BJ (cell line): ENCODE data around the gene CCR8. TPM values are rescaled to one million over a fixed set of nuclear protein-coding genes. Genes with fewer than 3 reads are reported as not detected.

ENCODE experiments used
- CTCF ChIA-PET: fragments of 350-600 bp; formaldehyde crosslinking; extraction: SDS; loops from one replicate; lab custom pipeline; 2021; ENCODE audit warnings: antibody characterized with exemption, inconsistent platforms; lab: Yijun Ruan, JAX
- POLR2A ChIA-PET: fragments of 300-600 bp; sonication (Branson Sonifier 250); formaldehyde crosslinking; extraction: SDS; loops from one replicate; lab custom pipeline; 2021; ENCODE audit warnings: antibody characterized with exemption; lab: Charles Lee
- DNase-seq: peaks from one replicate; pipeline ENCODE4 v3.0.0-alpha.2; 2011; ENCODE audit warnings: low read depth
- H3K27me3 ChIP-seq: 2 replicates; pipeline ENCODE4 v1.6.0; 2011; ENCODE audit warnings: low read length; ENCODE audit not compliant: control insufficient read depth, insufficient read depth
- H3K36me3 ChIP-seq: 2 replicates; pipeline ENCODE4 v1.5.1; 2011; ENCODE audit warnings: low read length; ENCODE audit not compliant: control insufficient read depth, insufficient read depth
- H3K4me3 ChIP-seq: 2 replicates; pipeline ENCODE4 v1.5.1; 2011; ENCODE audit warnings: low read depth, mild to moderate bottlenecking, control low read depth, low read length
- CTCF ChIP-seq: IDR thresholded peaks from 2 replicates; pipeline ENCODE4 v1.5.1; 2011; ENCODE audit warnings: low read depth, mild to moderate bottlenecking, control low read depth, inconsistent platforms, low read length, moderate library complexity; ENCODE audit not compliant: insufficient read depth
- polyA minus RNA-seq: library from RNA; depleted of rRNA, polyadenylated mRNA; stranded (reverse); fragments of >200 nt; gene quantifications from 2 replicates; pipeline ENCODE4 v1.2.3, GENCODE V29; 2011; rRNA and poly(A)+ RNA removed
- polyA plus RNA-seq: library from polyadenylated mRNA; depleted of rRNA; stranded (reverse); fragments of >200 nt; gene quantifications from 2 replicates; pipeline ENCODE4 v1.2.3, GENCODE V29; 2011; rRNA removed

CCR8 gene
- not detected in 2 replicates for polyA plus RNA-seq
- polyA minus RNA-seq: not detected in 2 replicates

GRCh38 chr3:39329493-39329892 lies at the start of gene CCR8:
Gene CCR8, plus strand, starts transcription at chr3:39329709. Its CDS starts 2,623 bp downstream, at chr3:39332332.
- H3K4me3 ChIP-seq: no peak within 1 kb of the TSS
- no peak for DNase-seq
- ChIA-PET POLR2A (no interaction called here), CTCF (no interaction called here)
- no peak for TF ChIP-seq CTCF
- H3K27me3 ChIP-seq: no peaks in the 10 kb centered on the region; the same call in 1 of the 2 replicates
- no peaks in the 10 kb centered on the region for H3K36me3 ChIP-seq

- peaks cover 2% of the 10 kb centered on the region; the same call in 1 of the 2 replicates for H3K27me3 ChIP-seq
- DNase-seq: no peak
- ChIA-PET CTCF (interaction anchor here (0.8 to 10.4 kb wide), 11 partner anchors 8 to 154 kb away, joined by 3 to 62 read pairs (median 5); partner anchors contain the start of gene XIRP1), POLR2A (no interaction called here)
- TF ChIP-seq CTCF: no peak
- no peaks in the 10 kb centered on the region for H3K36me3 ChIP-seq
- no peak within 1 kb of the TSS for H3K4me3 ChIP-seq
These were observed 49.6 kb upstream of the CCR8 start, which contains the start of gene CX3CR1 for GRCh38 chr3:39279745-39280517. Gene CX3CR1, minus strand, starts transcription at chr3:39280036. Its CDS starts 13,527 bp downstream, at chr3:39266509.

GRCh38 chr3:39280571-39280970 lies 48.9 kb upstream of the CCR8 start:
- peaks cover 2% of the 10 kb centered on the region; the same call in 1 of the 2 replicates for H3K27me3 ChIP-seq
- ChIA-PET CTCF (interaction anchor here (0.8 to 10.4 kb wide), 7 partner anchors 7 to 155 kb away, joined by 3 to 62 read pairs (median 6); partner anchors contain the start of gene XIRP1), POLR2A (no interaction called here)
- no peak for DNase-seq
- no peaks in the 10 kb centered on the region for H3K36me3 ChIP-seq
- TF ChIP-seq CTCF: no peak
- no peak overlapping the region for H3K4me3 ChIP-seq

GRCh38 chr3:39281533-39281932 lies 48.0 kb upstream of the CCR8 start:
- H3K4me3 ChIP-seq: no peak overlapping the region
- TF ChIP-seq CTCF: no peak
- POLR2A ChIA-PET: no interaction called here
- CTCF ChIA-PET: interaction anchor here (2.0 to 2.5 kb wide), 2 partner anchors 11 to 156 kb away, joined by 11 to 16 read pairs; no protein-coding TSS in a partner anchor
- H3K27me3 ChIP-seq: peaks cover 2% of the 10 kb centered on the region; the same call in 1 of the 2 replicates
- no peaks in the 10 kb centered on the region for H3K36me3 ChIP-seq
- no peak for DNase-seq

- TF ChIP-seq CTCF: no peak
- DNase-seq: no peak
- no peak overlapping the region for H3K4me3 ChIP-seq
- POLR2A ChIA-PET: no interaction called here
- CTCF ChIA-PET: interaction anchor here (1.2 to 2.5 kb wide), 2 partner anchors 10 to 155 kb away, joined by 4 to 16 read pairs; no protein-coding TSS in a partner anchor
- H3K27me3 ChIP-seq: peaks cover under 1% of the 10 kb centered on the region; the same call in 1 of the 2 replicates
- no peaks in the 10 kb centered on the region for H3K36me3 ChIP-seq
These were observed 47.5 kb upstream of the CCR8 start for GRCh38 chr3:39282057-39282456.
